Mesendoderm (in vitro differentiated cells): Measurements from ENCODE around the gene GABBR2.
"Not testable (repeated sequence)": the region's sequence is repeated elsewhere in the genome, so short reads cannot be mapped to it uniquely, and the experiment has no call there.

Experiments
- DNase-seq: peaks from one replicate; pipeline ENCODE4 v3.0.0; 2013
- H2AK5ac ChIP-seq: 2 replicates; pipeline ENCODE4 v1.6.1; 2013; ENCODE audit warnings: low read length, inconsistent platforms
- H2BK120ac ChIP-seq: 2 replicates; pipeline ENCODE4 v1.6.1; 2013; ENCODE audit warnings: low read depth, mild to moderate bottlenecking, low read length, moderate library complexity, mixed read lengths
- H2BK15ac ChIP-seq: replicated peaks from 2 replicates; pipeline ENCODE4 v1.6.1; 2013; ENCODE audit warnings: low read depth, mild to moderate bottlenecking, moderate library complexity
- H2BK5ac ChIP-seq: 2 replicates; pipeline ENCODE4 v1.6.1; 2013; ENCODE audit warnings: low read length, inconsistent platforms
- H3K18ac ChIP-seq: 2 replicates; pipeline ENCODE4 v1.6.1; 2013; ENCODE audit warnings: mild to moderate bottlenecking, low read length, mixed read lengths
- H3K23ac ChIP-seq: one replicate; pipeline ENCODE4 v1.6.1; 2013; ENCODE audit warnings: low read length
- H3K27ac ChIP-seq: 2 replicates; pipeline ENCODE4 v1.5.1; 2013; ENCODE audit warnings: low read depth, mild to moderate bottlenecking, inconsistent platforms, low read length, moderate library complexity
- H3K27me3 ChIP-seq: 2 replicates; pipeline ENCODE4 v1.6.1; 2013; ENCODE audit warnings: low read length, control low read depth, mild to moderate bottlenecking, inconsistent platforms; ENCODE audit not compliant: insufficient read depth, poor library complexity
- H3K36me3 ChIP-seq: 2 replicates; pipeline ENCODE4 v1.6.1; 2013; ENCODE audit warnings: low read length, inconsistent platforms; ENCODE audit not compliant: control insufficient read depth, insufficient read depth
- H3K4ac ChIP-seq: one replicate; pipeline ENCODE4 v1.6.1; 2013; ENCODE audit warnings: low read depth, mild to moderate bottlenecking, low read length, moderate library complexity
- H3K4me1 ChIP-seq: 2 replicates; pipeline ENCODE4 v1.6.1; 2013; ENCODE audit warnings: low read depth, low read length, inconsistent platforms; ENCODE audit not compliant: control insufficient read depth
- H3K4me2 ChIP-seq: 2 replicates; pipeline ENCODE4 v1.6.1; 2013; ENCODE audit warnings: low read length
- H3K4me3 ChIP-seq: 2 replicates; pipeline ENCODE4 v1.5.1; 2013; ENCODE audit warnings: mild to moderate bottlenecking, low read length
- H3K56ac ChIP-seq: one replicate; pipeline ENCODE4 v1.6.1; 2013; ENCODE audit warnings: low read length
- H3K79me1 ChIP-seq: 2 replicates; pipeline ENCODE4 v1.6.1; 2013; ENCODE audit warnings: low read length, inconsistent platforms
- H3K79me2 ChIP-seq: 2 replicates; pipeline ENCODE4 v1.6.1; 2013; ENCODE audit warnings: mild to moderate bottlenecking, low read length; ENCODE audit not compliant: control insufficient read depth, insufficient read depth
- H3K9ac ChIP-seq: 2 replicates; pipeline ENCODE4 v1.6.1; 2013; ENCODE audit warnings: low read length, inconsistent platforms
- H4K5ac ChIP-seq: one replicate; pipeline ENCODE4 v1.6.1; 2013; ENCODE audit warnings: low read length
- H4K8ac ChIP-seq: one replicate; pipeline ENCODE4 v1.6.1; 2013; ENCODE audit warnings: low read depth, mild to moderate bottlenecking, control low read depth, low read length, moderate library complexity
- WGBS: extraction: QIAGEN DNeasy Blood & Tissue Kit; methylation state at CpG from one replicate; pipeline ENCODE4 v1.1.7; 2013; ENCODE audit warnings: low lambda C conversion rate, missing lambda C conversion rate; ENCODE audit not compliant: insufficient coverage; ENCODE audit errors: extremely low coverage; 5-methylcytosine and 5-hydroxymethylcytosine counted together

Gene GABBR2

DNA sequence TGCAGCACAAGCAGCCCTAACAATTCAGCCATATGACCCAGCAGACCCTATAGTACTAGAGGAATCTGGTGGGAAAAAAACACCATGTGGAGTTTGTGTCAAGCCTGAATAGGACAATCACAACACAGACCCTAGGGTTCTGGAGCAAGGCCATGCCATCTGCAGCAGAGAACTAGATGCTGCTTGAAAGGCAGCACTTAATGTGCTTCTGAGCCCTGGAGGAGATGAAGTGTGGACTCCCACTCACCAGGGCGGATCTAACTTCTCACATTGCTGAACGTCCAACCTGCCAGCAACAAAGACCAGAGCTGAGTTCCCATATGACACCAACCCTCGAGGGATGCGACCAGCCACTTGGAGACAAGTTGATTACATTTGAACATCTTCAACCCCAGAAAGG is 43.2 kb downstream of the GABBR2 start:
- H3K79me1 ChIP-seq, result no peaks in the 10 kb centered on the region
- no CpG with 5 or more reads among the region's 4 CpGs for WGBS
- no peak overlapping the region for H3K56ac ChIP-seq
- H2BK15ac ChIP-seq, result no peak overlapping the region
- no peak overlapping the region for H3K27ac ChIP-seq
- H3K36me3 ChIP-seq, result no peaks in the 10 kb centered on the region
- no peaks in the 10 kb centered on the region for H3K27me3 ChIP-seq
- no peak for DNase-seq
- H4K8ac ChIP-seq, result no peak overlapping the region
- no peak overlapping the region for H3K23ac ChIP-seq
- no peak overlapping the region for H3K9ac ChIP-seq
- H2AK5ac ChIP-seq, result no peak overlapping the region
- H2BK5ac ChIP-seq, result no peak overlapping the region
- no peak overlapping the region for H3K18ac ChIP-seq
- no peak overlapping the region for H3K4ac ChIP-seq
- H3K4me3 ChIP-seq, result no peak overlapping the region
- H3K4me2 ChIP-seq, result no peak overlapping the region
- no peak overlapping the region for H4K5ac ChIP-seq
- H3K4me1 ChIP-seq, result no peaks in the 10 kb centered on the region
- H2BK120ac ChIP-seq, result no peak overlapping the region
- H3K79me2 ChIP-seq, result no peaks in the 10 kb centered on the region

DNA sequence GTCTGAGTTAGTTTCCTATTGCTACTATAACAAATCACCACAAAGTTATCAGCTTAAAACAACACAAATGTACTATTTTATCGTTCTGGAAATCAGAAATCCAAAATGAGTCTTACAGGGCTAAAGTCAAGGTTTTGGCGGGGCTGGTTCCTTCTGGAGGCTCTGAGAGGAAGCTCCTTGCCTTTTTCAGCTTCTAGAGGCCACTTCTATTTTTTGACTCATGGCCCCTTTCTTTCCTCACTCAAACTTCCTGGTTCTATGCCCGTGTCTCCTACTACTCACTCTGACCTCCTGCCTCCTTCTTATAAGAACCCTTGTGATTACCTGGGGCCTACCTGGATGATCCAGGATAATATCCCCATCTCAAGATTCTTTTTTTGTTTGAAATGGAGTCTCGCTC is 48.2 kb downstream of the GABBR2 start:
- H3K4me1 ChIP-seq, result no peaks in the 10 kb centered on the region
- no peak overlapping the region for H3K56ac ChIP-seq
- H3K4me2 ChIP-seq, result no peak overlapping the region
- no peak overlapping the region for H3K18ac ChIP-seq
- H3K27ac ChIP-seq, result no peak overlapping the region
- H3K79me1 ChIP-seq, result no peaks in the 10 kb centered on the region
- WGBS, result no CpG with 5 or more reads among the region's 4 CpGs
- no peak overlapping the region for H2BK120ac ChIP-seq
- H3K27me3 ChIP-seq, result no peaks in the 10 kb centered on the region
- no peak overlapping the region for H3K4ac ChIP-seq
- no peak overlapping the region for H3K9ac ChIP-seq
- no peak overlapping the region for H3K4me3 ChIP-seq
- H2AK5ac ChIP-seq, result no peak overlapping the region
- no peaks in the 10 kb centered on the region for H3K36me3 ChIP-seq
- no peak overlapping the region for H4K5ac ChIP-seq
- H2BK5ac ChIP-seq, result no peak overlapping the region
- DNase-seq, result no peak
- H2BK15ac ChIP-seq, result no peak overlapping the region
- H3K23ac ChIP-seq, result no peak overlapping the region
- no peak overlapping the region for H4K8ac ChIP-seq
- H3K79me2 ChIP-seq, result no peaks in the 10 kb centered on the region

DNA sequence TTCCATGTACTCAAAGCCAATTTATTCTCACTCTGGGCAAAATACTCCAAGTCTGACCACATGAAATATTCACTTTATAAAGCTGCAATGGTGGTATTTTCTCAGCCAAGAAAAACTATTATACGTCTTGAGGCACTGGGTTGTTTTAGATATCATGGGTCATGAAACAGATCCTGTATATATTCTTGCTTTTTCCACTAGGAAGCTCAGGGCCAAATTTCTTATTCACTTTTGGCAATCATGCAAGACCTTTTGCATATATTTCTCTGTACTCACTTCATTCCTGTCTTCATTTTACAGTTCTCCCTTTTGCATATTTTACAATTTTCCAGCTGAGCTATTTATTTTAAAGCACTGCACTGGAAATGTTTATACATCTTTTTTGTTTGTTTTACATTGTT is 49.8 kb downstream of the GABBR2 start:
- H3K27ac ChIP-seq, result no peak overlapping the region
- H2BK120ac ChIP-seq, result no peak overlapping the region
- H3K79me1 ChIP-seq, result no peaks in the 10 kb centered on the region
- H3K18ac ChIP-seq, result no peak overlapping the region
- H3K36me3 ChIP-seq, result no peaks in the 10 kb centered on the region
- no peak overlapping the region for H4K8ac ChIP-seq
- no peaks in the 10 kb centered on the region for H3K4me1 ChIP-seq
- H3K79me2 ChIP-seq, result no peaks in the 10 kb centered on the region
- H3K4ac ChIP-seq, result no peak overlapping the region
- WGBS, result no CpG with 5 or more reads among the region's 1 CpG
- H3K56ac ChIP-seq, result no peak overlapping the region
- H3K27me3 ChIP-seq, result no peaks in the 10 kb centered on the region
- H2BK5ac ChIP-seq, result no peak overlapping the region
- no peak overlapping the region for H3K23ac ChIP-seq
- no peak for DNase-seq
- H4K5ac ChIP-seq, result no peak overlapping the region
- no peak overlapping the region for H2BK15ac ChIP-seq
- H2AK5ac ChIP-seq, result no peak overlapping the region
- no peak overlapping the region for H3K9ac ChIP-seq
- H3K4me3 ChIP-seq, result no peak overlapping the region
- no peak overlapping the region for H3K4me2 ChIP-seq

DNA sequence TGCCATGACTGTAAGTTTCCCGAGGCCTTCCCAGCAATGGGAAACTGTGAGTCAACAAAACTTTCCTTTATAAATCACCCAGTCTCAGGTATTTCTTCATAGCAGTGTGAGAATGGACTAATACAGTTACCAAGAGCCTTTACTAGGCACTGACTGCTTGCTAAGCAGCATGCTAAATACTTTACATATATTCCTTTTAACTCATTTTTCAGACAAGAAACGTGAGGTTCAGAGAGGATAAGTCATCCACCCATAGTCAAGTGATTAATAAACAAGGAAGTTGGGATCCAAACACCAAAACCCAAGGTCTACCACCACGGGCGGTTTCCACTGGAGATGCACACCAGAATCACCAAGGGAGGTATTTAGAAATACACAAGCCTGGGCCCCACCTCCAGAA is 50.8 kb downstream of the GABBR2 start:
- Histone ChIP-seq H3K27me3 (no peaks in the 10 kb centered on the region), H2BK120ac (no peak overlapping the region), H4K8ac (no peak overlapping the region), H3K4me1 (no peaks in the 10 kb centered on the region), H3K27ac (no peak overlapping the region), H3K23ac (no peak overlapping the region), H3K79me2 (no peaks in the 10 kb centered on the region), H3K18ac (no peak overlapping the region), H3K4me2 (no peak overlapping the region), H2BK5ac (no peak overlapping the region), H3K79me1 (no peaks in the 10 kb centered on the region), H3K9ac (no peak overlapping the region), H2AK5ac (no peak overlapping the region), H4K5ac (no peak overlapping the region), H3K4me3 (no peak overlapping the region), H3K36me3 (no peaks in the 10 kb centered on the region), H3K4ac (no peak overlapping the region), H2BK15ac (no peak overlapping the region), H3K56ac (no peak overlapping the region)
- no CpG with 5 or more reads among the region's 4 CpGs for WGBS
- DNase-seq, result no peak

DNA sequence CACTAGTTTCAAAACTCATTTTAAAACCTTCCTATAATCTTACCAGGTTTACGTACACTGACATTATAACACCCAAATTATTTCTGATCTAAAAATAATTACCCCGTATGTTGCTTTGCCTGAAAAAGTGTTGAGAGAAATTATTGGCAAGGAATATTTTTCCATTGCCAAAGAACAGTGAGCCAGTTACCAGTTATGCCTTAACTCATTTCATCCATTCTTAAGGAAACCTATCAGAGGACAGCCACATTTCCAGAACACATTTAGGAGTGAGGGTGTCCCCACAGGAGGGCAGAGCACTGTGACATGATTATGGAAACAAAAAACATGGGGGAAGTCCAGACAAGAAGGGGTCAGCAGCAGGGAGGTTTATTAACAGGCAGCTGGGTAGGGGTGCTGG is 52.2 kb downstream of the GABBR2 start:
- Histone ChIP-seq H3K4me2 (no peak overlapping the region), H2BK5ac (no peak overlapping the region), H4K5ac (no peak overlapping the region), H3K56ac (no peak overlapping the region), H3K4ac (no peak overlapping the region), H3K18ac (no peak overlapping the region), H2BK15ac (no peak overlapping the region), H3K4me1 (no peaks in the 10 kb centered on the region), H3K4me3 (no peak overlapping the region), H3K79me2 (no peaks in the 10 kb centered on the region), H2AK5ac (no peak overlapping the region), H3K79me1 (no peaks in the 10 kb centered on the region), H3K9ac (no peak overlapping the region), H3K36me3 (no peaks in the 10 kb centered on the region), H2BK120ac (no peak overlapping the region), H3K23ac (no peak overlapping the region), H4K8ac (no peak overlapping the region), H3K27ac (no peak overlapping the region), H3K27me3 (no peaks in the 10 kb centered on the region)
- no peak for DNase-seq
- WGBS, result 100% methylated on average over 2 of the region's 2 CpGs

DNA sequence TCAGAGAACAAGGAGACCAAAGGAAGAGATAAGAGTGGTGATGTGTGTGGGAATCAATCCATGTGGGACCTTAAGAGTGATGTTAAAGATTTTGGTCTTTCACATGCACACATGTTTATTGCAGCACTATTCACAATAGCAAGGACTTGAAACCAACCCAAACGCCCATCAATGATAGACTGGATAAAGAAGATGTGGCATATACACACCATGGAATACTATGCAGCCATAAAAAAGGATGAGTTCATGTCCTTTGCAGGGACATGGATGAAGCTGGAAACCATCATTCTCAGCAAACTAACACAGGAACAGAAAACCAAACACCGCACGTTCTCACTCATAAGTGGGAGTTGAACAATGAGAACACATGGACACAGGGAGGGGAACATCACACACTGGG is 53.3 kb downstream of the GABBR2 start:
- DNase-seq, H3K4ac ChIP-seq, H3K9ac ChIP-seq, H3K23ac ChIP-seq, H3K4me1 ChIP-seq, H3K4me2 ChIP-seq, H2BK120ac ChIP-seq, H3K4me3 ChIP-seq, H3K56ac ChIP-seq, H4K8ac ChIP-seq, H3K18ac ChIP-seq, H2AK5ac ChIP-seq, H3K79me2 ChIP-seq, H3K36me3 ChIP-seq, H2BK15ac ChIP-seq, H2BK5ac ChIP-seq, H3K27me3 ChIP-seq, H3K79me1 ChIP-seq, H4K5ac ChIP-seq, H3K27ac ChIP-seq: not testable (repeated sequence)
- no CpG with 5 or more reads among the region's 3 CpGs for WGBS
